Keratinocyte (primary cell): ENCODE data around the gene SMARCA2. TPM values are rescaled to one million over a fixed set of nuclear protein-coding genes. Genes with fewer than 3 reads are reported as not detected.
"Not testable (repeated sequence)": the region's sequence is repeated elsewhere in the genome, so short reads cannot be mapped to it uniquely, and the experiment has no call there.

Experiments used
- DNase-seq: peaks from one replicate; pipeline ENCODE4 v3.0.0-alpha.2; 2011; ENCODE audit warnings: low read depth, missing footprints, low spot score
- FAIRE-seq: peaks from 2 replicates; lab custom pipeline; 2011; peaks lifted over from hg19 to GRCh38; lab: Jason Lieb, UNC
- H2AFZ ChIP-seq: 2 replicates; pipeline ENCODE4 v1.6.0; 2012; ENCODE audit warnings: low read length, control low read depth, inconsistent platforms; ENCODE audit not compliant: control insufficient read depth
- H3K27ac ChIP-seq: 2 replicates; pipeline ENCODE4 v1.5.1; 2011; ENCODE audit warnings: low read length; ENCODE audit not compliant: control insufficient read depth, insufficient read depth
- H3K27me3 ChIP-seq: 3 replicates; pipeline ENCODE4 v1.6.0; 2011; ENCODE audit warnings: low read length; ENCODE audit not compliant: control insufficient read depth, insufficient read depth; ENCODE audit errors: extremely low read depth
- H3K36me3 ChIP-seq, 2 experiments: 2 replicates in 1 of 2; 3 replicates in 1 of 2; pipeline ENCODE4 v1.5.1; 2011; ENCODE audit warnings: low read length in 2 of 2, mild to moderate bottlenecking in 1 of 2; ENCODE audit not compliant: control insufficient read depth in 2 of 2, insufficient read depth in 2 of 2; ENCODE audit errors: extremely low read depth in 1 of 2
- H3K4me1 ChIP-seq: 3 replicates; pipeline ENCODE4 v1.5.1; 2011; ENCODE audit warnings: low read length; ENCODE audit not compliant: control insufficient read depth, insufficient read depth; ENCODE audit errors: extremely low read depth
- H3K4me2 ChIP-seq: 3 replicates; pipeline ENCODE4 v1.6.0; 2011; ENCODE audit warnings: low read depth, low read length; ENCODE audit not compliant: control insufficient read depth, insufficient read depth; ENCODE audit errors: extremely low read depth
- H3K4me3 ChIP-seq, 3 experiments: fragments of 200-600 bp in 1 of 3; sonication (generic) in 1 of 3; 2 replicates in 2 of 3; 3 replicates in 1 of 3; pipeline ENCODE4 v1.5.1; 2011 to 2016; ENCODE audit warnings: low read length in 3 of 3, mild to moderate bottlenecking in 3 of 3, control low read depth in 2 of 3, inconsistent platforms in 1 of 3, low read depth in 1 of 3, mixed read lengths in 1 of 3, mixed run types in 1 of 3, moderate library complexity in 1 of 3; ENCODE audit not compliant: control insufficient read depth in 2 of 3, insufficient read depth in 2 of 3; ENCODE audit errors: extremely low read depth in 1 of 3
- H3K79me2 ChIP-seq: 2 replicates; pipeline ENCODE4 v1.6.0; 2012; ENCODE audit warnings: low read length; ENCODE audit not compliant: control insufficient read depth, insufficient read depth
- H3K9ac ChIP-seq: 3 replicates; pipeline ENCODE4 v1.6.0; 2011; ENCODE audit warnings: low read length; ENCODE audit not compliant: control insufficient read depth, insufficient read depth; ENCODE audit errors: extremely low read depth
- H3K9me1 ChIP-seq: 3 replicates; pipeline ENCODE4 v1.6.0; 2011; ENCODE audit warnings: low read length; ENCODE audit not compliant: control insufficient read depth, insufficient read depth; ENCODE audit errors: extremely low read depth
- H3K9me3 ChIP-seq: 2 replicates; pipeline ENCODE4 v1.5.1; 2012; ENCODE audit warnings: low read depth, low read length; ENCODE audit not compliant: control insufficient read depth
- H4K20me1 ChIP-seq: 3 replicates; pipeline ENCODE4 v1.6.0; 2011; ENCODE audit warnings: low read length; ENCODE audit not compliant: control insufficient read depth, insufficient read depth; ENCODE audit errors: extremely low read depth
- EZH2 ChIP-seq: IDR thresholded peaks from one replicate; pipeline ENCODE4 v1.6.1; 2012; ENCODE audit warnings: inconsistent platforms, mild to moderate bottlenecking, low read length, moderate library complexity
- dilution Hi-C: fragments of 300-500 bp; cut with MboI; formaldehyde crosslinking; loops from one replicate; pipeline ENCODE4 v1.7.0; 2020; ENCODE audit warnings: low sequenced_read_pairs; ENCODE audit not compliant: extremely low pct_ligation_motif_present
- polyA plus RNA-seq, 5 experiments: library from polyadenylated mRNA; depleted of rRNA in 3 of 5; stranded (reverse) in 3 of 5; stranded (forward) in 1 of 5; unstranded in 1 of 5; fragments of >200 nt; gene quantifications; 1 replicate in 1 of 5; 2 replicates in 3 of 5; 3 replicates in 1 of 5; pipeline versions ENCODE4 v1.2.1 to v1.2.3, GENCODE V29; 2011 to 2012; ENCODE audit warnings: missing spikeins in 2 of 5, low read depth in 1 of 5, low replicate concordance in 1 of 5
- TF ChIP-seq, protein P1 (sequence below), 3 experiments: IDR thresholded peaks in 1 of 3; conservative IDR thresholded peaks in 1 of 3; optimal IDR thresholded peaks in 1 of 3; 2 replicates in 2 of 3; 3 replicates in 1 of 3; pipeline versions ENCODE3 to v1.5.1; 2011; ENCODE audit warnings: low read length in 3 of 3, mild to moderate bottlenecking in 3 of 3, moderate library complexity in 2 of 3, control low read depth in 1 of 3, inconsistent platforms in 1 of 3; ENCODE audit not compliant: insufficient read depth in 2 of 3; ENCODE audit errors: extremely low read depth in 1 of 3

SMARCA2 gene
- polyA plus RNA-seq, 1 donor (not counting 4 experiments of a cell fraction or from before 2014, with no cell fraction given), result 39.0 TPM

DNA sequence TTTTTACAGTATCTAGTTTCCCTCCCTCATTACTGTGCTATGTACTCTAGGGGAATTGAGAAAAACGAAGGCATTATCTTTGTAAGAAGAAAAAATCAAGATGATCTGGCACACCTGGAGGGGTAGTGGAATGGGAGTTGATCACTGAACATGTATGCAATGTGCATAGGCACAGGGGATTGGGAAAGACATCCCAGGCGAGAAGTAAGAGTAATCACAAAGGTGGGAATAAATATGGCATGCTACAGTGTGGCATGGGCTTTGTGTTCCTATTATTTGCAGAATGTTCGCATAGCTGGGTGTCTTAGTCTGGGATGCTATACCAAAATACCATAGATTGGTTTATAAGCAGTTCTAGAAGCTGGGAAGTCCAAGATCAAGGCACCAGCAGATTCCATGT is 130.6 kb downstream of the SMARCA2 start:
- H3K27me3 ChIP-seq, result no peaks in the 10 kb centered on the region
- no peak overlapping the region for H3K9ac ChIP-seq
- no peaks in the 10 kb centered on the region for H3K9me3 ChIP-seq
- no peaks in the 10 kb centered on the region for H3K79me2 ChIP-seq
- no peak overlapping the region for H2AFZ ChIP-seq
- H3K36me3 ChIP-seq, result peaks cover 0 to 3% of the 10 kb centered on the region in 2 experiments
- H3K27ac ChIP-seq, result no peak overlapping the region
- H3K4me3 ChIP-seq, result no peak overlapping the region
- dilution Hi-C loops, result no loop called here
- H3K4me2 ChIP-seq, result no peak overlapping the region
- peaks cover 4% of the 10 kb centered on the region for H3K4me1 ChIP-seq
- TF ChIP-seq EZH2, result no peak
- TF ChIP-seq, protein P1, sequence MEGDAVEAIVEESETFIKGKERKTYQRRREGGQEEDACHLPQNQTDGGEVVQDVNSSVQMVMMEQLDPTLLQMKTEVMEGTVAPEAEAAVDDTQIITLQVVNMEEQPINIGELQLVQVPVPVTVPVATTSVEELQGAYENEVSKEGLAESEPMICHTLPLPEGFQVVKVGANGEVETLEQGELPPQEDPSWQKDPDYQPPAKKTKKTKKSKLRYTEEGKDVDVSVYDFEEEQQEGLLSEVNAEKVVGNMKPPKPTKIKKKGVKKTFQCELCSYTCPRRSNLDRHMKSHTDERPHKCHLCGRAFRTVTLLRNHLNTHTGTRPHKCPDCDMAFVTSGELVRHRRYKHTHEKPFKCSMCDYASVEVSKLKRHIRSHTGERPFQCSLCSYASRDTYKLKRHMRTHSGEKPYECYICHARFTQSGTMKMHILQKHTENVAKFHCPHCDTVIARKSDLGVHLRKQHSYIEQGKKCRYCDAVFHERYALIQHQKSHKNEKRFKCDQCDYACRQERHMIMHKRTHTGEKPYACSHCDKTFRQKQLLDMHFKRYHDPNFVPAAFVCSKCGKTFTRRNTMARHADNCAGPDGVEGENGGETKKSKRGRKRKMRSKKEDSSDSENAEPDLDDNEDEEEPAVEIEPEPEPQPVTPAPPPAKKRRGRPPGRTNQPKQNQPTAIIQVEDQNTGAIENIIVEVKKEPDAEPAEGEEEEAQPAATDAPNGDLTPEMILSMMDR (optimal IDR thresholded peaks at IDR 0.05 in 1 of 3, IDR thresholded peaks at IDR 0.05 in 1 of 3, conservative IDR thresholded peaks at IDR 0.05 in 1 of 3; ENCODE audit: extremely low read depth in 1 of 3, insufficient read depth in 2 of 3, low read length in 3 of 3), result no peak
- FAIRE-seq (no peak), DNase-seq (no peak)
- no peaks in the 10 kb centered on the region for H3K9me1 ChIP-seq
- no peaks in the 10 kb centered on the region for H4K20me1 ChIP-seq

- H4K20me1 ChIP-seq, H3K4me3 ChIP-seq, H3K36me3 ChIP-seq, H3K79me2 ChIP-seq, DNase-seq, H3K4me1 ChIP-seq, dilution Hi-C loops, FAIRE-seq, H3K9ac ChIP-seq, H2AFZ ChIP-seq, H3K27me3 ChIP-seq, H3K27ac ChIP-seq, H3K9me1 ChIP-seq, H3K4me2 ChIP-seq, H3K9me3 ChIP-seq: not testable (repeated sequence)
- TF ChIP-seq, protein P1 (optimal IDR thresholded peaks at IDR 0.05 in 1 of 3, IDR thresholded peaks at IDR 0.05 in 1 of 3, conservative IDR thresholded peaks at IDR 0.05 in 1 of 3; ENCODE audit: extremely low read depth in 1 of 3, insufficient read depth in 2 of 3, low read length in 3 of 3), result peak in 1 of 3 experiments; percentile 17
Observed at GRCh38 chr9:2146700-2147099, 131.6 kb downstream of the SMARCA2 start.
